CD4-positive, alpha-beta T cell treated with Interleukin-12 subunit alpha and Interleukin-12 subunit beta, for 1 hour (primary cell): Measurements from ENCODE around the gene ADCY5.

ENCODE experiments used
- DNase-seq: peaks from one replicate; pipeline ENCODE4 v3.0.0-alpha.2; 2020

Gene ADCY5

DNA sequence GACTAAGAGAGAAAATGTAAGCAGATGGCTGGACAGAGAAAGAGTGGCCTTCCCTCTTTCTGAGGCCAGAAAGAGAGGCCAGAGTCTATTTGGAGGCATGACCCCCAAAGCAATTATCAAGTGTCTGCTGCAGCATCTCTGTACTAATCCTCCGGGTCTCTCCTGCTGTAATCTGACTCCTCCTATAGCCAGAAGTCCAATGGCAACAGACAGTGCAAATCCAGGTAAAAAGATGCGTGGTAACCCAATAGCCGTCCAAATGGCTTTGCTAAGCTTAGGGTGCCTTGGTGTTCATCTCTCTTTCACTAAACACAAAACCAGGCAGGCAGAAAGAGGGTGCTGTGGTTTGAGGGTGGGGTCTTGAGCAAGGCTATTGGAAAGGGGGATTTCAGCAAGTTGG lies 91.6 kb downstream of the ADCY5 start:
- DNase-seq: no peak

DNA sequence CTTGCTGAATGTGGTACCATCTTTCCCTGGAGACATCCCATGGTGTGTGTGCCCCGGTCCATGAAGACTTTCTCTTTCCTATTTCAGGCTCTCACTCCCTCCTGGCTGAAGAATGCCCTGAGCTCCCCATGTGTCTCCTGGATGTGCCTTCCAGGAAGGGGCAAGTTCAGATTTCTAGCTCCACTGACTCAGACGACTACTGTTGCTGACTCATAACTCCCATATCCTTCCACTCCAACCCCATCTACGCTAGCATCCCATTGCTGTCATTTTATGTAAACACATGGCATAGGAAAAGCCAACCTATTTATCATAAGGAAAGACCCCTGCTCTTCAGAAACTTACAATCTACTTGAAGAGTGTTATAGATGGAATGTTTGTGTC lies 95.0 kb downstream of the ADCY5 start:
- no peak for DNase-seq

DNA sequence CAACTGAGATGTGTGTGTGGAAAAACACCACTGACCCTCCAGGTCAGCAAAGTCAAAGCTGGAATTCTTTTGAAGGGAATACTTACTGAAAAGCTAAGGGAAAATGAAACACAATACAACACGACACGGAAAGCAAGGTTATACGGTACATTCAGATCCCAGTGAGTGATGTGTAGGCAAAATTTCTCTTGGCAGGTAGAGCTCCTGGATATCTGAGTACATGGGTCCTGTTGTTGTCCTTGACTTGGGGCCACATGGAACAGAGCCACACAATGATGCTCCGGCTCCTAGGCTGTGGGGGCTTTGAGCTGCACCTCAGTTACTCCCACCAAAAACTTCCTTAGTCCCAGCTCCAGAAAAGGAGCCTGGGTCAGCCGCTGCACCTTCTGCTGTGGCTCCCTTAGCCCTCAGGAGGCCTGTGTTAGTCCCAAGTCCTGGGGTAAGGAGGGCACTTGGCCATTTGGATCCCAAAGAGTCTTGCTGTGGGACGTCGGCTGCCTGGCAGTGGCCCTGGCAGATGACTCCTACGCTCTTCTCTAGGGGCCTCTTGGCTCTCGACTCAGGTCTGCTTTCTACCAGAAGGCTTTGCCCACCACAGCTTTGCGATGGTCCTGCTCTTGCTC lies 95.6 kb downstream of the ADCY5 start:
- no peak for DNase-seq

DNA sequence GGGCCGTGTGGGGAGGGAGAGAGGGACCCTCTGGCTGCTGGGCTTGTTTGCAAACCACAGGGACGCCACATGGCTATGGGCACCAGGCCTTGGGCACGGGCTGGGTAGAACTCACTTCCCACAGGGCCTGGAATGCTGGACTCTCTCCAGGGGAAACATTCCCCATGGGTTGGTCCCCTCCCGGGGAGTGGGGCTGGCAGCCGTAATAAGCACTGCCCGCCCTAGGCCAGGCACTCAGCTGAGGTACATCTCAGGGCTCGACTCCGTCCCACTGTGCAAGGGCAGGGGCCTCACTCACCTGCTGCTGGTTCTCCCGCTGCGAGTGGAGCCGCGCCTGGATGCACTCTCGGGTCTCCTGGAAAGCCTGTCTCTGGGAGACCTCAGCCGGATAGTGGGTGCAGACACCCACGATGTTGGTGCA lies 96.7 kb downstream of the ADCY5 start:
- no peak for DNase-seq

DNA sequence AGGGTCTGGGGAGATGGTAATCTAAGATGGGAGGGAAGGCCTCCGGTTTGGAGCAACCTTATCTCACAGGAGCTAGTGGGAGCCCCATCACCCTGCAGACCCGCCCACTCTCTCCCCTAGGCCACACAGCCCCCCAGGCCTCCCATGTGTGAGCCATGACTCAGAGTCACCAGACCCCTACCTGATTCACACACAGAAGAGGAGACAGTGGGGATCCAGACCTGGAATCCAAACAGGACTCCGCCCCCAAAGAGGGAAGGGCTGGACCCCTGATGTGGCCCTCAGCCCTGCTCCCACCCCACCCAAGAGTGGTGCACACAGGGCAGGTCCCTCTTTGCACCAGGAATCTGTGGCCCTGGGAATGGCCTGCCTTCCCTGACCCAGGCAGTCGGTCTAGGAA lies 97.4 kb downstream of the ADCY5 start:
- DNase-seq: no peak

DNA sequence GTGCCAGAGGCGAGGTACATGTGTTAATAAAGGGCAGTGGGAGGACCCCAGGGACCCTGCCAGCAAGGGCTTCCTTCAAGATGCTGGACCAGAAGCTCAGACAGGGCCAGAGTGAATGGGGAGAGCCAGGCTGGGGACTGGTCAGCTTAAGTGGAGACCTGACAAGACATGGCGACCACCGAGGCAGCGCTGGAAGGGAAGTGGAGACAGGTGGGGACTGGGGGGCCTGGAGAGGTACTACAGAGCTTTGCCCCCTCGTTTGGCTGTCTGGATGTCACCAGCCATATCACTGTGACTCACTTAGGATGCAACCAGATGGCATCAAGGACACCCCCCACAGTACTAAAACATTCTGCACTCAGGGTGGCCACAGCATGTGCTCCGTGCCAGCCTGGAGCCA lies 97.9 kb downstream of the ADCY5 start:
- DNase-seq: no peak

DNA sequence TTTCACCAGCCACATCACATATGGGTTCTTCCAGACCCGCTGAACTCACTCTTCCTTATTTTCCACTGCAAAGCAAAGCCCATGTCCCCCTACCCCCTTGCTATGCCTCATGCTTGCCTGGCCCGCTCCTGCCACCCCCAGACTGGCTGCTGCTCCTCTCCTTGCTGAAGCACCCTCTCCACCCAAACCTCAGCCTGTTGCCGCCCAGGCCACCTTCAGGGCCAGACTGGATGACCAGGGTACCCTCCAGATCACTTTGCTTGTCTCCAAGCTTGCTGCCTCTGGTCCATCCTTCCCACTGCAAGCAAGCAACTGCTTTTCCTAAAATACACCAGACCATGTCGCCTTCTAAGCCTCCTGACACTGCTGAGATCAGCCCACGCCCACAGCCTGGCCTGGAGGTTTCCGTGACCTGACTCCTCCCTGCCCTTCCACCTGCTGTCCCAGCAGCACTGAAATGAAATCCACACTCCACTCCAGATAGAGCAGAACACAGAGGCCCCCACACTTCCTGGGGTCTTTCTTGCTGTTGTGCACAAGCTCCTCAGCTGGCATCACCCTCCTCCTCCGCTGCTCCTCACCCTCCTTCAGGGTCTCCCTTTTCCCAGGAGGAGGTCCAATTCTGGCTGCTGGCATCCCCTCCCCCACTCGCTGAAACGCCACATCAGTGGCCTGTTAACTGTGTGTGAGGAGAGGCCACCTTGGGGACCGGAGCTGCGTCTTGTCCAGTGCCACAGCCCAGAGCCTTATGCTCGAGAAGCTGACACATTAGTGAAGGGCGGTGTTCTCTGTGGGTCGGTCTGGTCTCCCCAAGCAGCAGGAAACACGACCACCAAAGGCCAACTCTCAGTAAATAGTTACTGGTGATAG lies 99.1 kb downstream of the ADCY5 start:
- DNase-seq: no peak

DNA sequence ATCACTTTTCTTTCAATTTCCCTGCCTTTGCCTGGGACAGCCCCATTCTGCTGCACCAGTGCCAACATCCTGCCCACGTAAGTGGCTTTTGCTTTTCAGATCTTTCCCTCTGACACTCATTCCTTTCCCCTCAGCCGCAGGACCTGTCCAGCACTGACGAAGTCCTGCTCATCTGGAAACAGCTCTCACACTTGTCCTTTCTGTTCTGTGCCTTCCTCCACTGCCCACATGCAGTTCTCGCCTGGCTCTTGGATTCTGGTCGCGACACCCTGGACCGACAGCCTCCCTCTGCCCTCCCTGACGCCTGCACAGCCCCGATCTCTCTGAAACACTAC lies 99.7 kb downstream of the ADCY5 start:
- no peak for DNase-seq

DNA sequence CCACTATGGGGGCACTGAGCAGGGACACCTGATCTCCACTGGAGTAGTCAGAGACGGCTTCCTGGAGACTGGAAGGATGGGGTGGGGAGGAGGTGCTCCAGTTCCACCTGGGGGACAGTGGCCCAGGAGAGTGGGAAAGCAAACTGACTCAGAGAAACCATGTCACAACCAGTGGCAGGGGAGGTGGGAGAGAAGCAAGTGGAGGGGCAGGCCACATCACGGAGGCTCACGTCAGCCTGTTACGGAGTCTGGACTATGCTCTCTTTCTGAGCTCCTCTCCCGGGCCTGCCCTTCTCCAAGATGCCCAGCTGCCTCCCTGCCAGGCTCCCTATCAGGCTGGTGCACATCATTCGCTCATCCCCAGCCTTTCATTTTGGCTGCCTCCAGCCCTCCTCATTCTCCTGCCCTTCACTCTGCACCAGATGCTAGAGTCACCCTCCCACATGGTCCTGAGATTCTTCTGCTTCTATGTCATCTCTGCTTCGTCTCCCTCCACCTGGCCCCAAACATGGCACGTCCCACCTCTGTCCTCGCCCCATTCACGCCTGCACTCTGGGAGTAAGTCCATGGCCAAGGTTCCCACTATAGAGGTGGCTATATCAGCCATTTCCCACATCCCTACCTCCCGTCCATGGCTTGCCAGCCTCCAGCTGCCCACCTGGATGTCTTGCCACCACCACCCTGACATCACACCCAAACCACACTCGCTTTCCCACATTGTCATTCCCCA lies 100.3 kb downstream of the ADCY5 start:
- no peak for DNase-seq

DNA sequence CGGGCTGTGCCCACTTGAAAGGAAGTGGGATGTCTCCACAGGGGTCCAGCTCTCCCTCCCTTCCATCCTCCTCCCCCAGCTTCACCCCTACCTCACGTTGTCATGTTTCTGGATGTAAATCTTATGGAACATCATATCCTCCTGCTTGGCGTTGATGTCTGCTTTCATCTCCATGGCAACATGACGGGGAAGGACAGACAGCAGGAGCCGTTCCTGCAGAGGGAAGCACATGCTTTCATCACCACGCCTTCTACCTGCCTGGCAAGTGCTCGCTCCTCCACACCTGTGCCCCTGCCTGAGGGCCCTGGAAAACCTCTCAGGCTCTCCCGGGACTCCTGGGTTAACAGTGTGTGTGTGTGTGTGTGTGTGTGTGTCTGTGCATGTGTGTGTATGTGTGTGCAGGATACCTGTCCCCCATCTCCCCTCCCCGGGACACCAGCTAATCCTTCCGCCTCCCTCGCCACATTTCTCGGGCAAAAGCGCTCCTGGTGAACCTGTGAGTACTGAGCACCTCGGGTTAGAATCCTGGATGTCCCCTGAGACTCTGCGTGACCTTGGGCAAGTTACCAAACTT lies 101.1 kb downstream of the ADCY5 start:
- DNase-seq: no peak

DNA sequence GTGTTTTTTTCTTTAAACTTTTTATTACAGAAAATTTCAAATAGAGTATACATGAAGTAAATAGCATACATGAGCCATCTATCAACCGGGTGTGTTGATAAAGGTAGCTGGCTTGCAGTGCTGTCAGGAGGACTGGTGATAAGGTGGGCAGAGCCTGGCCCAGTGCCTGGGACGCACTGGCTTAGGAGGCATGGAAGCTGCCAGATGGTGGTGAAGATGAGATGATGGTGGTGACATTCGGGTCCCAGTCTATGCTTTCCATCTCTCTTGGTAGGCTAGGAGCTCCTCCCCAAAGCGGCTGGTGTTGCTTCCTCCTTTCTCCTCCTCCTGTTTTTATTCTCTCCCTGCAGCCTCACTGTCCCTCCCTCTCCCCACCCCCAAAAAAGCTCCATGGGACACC lies 101.7 kb downstream of the ADCY5 start:
- no peak for DNase-seq

DNA sequence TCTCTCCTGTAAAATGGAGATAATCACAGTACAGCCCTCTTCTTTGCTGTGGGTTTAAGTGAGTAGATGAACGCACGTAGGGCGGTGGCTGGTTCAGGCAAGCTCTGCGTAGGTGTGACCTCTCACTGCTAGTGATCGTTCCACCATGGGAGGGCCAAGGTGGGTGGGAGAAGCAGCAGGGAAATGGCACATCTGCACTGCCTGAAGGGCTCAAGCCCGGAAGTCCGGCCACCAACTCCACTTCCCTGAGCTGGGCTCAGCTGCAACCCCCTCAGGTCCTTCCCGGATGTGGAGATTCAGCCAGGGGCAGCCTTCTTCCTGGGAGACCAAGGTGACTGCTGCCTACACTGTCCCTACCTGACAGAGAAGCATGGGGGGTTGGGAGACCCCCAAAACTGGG lies 102.9 kb downstream of the ADCY5 start:
- no peak for DNase-seq

DNA sequence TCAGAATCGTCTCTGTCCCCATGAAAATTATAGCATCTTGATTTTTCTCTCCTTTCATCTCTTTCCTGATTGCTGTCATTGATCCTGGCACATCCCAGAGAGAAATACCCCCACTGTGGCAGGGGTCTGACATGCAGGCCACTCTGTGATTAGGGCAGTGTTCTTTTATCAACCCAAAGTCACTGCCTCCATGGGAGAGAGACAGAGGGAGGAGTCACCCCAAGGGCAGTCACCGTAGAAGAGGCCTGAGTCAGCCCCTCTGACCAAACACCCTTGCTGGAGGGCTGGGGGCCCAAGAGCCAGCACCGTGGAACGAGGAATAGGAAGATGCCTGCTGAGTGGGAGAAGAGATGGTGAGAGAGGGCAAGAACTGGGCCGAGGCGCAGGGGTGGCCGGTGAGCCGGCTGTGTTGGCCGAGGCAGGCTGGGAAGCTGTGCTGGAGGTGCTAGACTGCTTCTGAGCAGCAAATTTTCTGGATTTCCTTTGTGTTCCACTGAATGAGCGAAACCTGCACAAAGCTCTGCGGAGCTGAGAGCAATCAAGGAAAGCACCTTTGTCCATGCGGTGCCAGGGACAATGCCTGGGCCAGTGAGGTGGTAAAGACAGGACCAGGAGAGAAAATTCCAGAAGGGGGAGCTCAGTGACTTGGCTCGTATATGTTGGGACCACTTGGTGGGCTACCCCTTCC lies 103.8 kb downstream of the ADCY5 start:
- DNase-seq: no peak

DNA sequence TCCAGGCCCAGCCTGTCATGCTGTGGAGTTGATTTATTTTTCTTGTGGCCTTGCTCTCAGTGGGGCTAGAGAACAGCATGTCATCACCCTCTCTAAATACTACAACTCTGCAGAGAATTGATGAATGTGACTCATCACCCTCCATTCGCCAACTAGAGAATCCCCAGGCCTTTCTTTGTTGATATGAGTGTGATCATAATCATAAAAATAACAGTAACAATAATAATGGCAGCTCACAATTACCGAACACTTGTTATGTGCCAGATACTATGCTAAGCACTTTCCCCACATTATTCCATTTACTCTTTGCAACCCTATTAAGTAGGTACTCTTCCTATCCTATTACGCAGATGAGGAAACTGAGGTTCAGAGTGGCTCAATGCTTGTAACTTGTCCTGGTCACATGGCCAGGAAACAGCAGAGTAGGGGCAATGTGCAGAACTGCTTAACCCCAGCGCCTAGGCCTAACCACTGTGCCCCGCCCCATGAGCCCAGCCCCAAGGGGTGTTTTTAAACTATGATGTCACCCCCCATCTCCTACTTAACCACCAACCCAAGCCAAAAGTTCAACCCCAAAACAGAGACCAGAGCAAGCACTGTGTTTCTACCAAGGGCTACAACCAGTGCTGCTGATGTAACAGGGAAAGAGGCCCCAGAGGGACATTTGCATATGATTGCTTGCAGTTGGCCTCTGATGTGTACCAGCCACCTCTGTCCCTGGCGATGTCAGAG lies 104.5 kb downstream of the ADCY5 start:
- DNase-seq: no peak

DNA sequence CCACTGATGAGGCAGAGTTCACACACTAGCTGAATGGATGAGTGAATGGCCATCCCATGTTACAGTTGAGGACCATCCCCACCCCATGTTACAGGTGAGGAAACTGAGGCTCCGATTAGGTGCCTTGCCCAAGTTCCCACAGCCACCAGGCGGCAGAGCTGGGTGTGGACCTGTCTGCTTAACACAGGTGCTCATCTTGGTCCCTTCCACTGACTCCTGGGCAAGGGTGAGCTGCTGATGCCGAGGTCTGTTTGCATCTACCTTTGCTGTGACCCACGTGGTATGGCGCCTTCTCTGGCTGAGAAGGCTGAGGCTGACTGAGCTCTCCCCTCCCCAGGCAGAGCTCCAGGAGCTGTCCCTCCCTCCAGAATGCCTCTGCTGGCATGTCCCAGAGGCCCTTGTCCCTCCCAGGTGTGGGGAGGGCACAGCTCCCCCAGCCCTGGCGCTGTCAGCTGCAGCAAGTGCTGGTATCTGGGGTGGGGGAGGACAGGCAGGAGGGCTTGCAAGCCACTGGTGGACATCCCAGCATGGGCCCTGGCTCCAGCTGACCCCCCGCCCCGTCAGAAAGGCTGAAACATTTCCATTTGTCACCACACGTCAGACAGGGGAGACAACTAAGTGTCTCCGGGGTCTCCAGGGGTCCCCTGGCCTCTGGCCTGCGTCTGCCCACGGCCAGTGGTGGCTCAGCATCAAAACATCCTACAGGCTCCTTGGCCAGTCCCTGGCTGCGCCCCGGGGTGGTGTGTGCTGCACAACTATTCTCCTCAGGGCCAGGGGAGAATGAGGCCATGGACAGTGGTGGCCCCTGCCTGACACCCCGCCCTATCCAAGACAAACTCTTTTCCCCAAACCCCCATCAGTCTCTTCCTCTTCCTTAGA lies 105.4 kb downstream of the ADCY5 start:
- no peak for DNase-seq

DNA sequence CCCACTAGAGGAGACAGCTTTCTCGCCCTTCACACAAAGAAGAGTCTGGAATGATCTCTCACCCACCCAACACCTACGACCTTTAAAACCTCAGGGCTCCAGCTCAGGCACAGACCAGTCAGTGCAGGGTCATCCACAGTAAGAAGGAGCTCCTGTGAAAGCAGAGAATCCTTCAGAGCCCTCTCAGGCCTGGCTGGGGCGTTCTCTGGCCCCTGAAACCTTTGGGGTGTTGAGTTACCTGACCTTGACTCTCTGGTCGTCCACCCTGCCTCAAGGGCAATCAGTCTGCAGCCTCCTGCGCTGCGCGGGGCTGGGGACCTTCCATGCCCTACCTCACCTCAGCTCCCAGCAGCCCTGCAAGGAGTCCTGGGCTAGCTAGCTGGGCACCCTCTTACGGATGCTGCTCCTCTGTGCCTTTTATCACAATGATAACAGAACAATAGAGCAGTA lies 106.2 kb downstream of the ADCY5 start:
- DNase-seq: no peak

DNA sequence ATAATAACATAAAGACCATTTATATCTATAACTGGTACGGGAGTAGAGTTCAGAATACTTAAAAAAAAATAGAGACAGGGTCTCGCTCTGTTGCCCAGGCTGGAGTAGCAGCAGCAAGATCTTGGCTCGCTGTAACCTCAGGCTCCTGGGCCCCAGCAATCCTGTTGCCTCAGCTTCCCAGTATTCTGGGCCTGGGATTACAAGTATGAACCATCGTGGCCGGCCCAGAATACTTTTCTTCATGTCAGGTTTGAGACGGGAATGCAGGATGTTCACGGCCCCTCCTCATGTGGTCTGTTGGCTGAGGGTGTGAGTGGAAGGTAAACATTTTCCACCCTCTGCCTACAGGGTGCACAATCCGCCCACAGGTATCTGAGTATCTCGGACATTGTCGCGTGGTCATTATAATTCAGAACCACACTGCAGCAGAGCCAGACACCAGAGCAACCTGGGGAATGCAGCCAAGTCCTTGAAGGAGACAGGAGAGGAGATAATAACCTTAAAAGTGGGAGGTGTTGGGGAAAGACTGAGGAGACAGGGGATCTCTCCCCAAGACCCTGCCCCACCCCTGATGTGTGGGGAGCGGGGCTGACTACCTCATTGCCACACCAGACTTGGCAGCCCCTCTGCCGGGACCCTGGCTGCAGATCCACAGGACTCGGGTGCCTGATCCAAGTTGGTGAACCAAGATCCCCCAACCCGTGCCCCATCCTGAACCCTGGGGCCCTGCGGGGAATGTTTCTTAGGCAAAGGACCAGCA lies 106.8 kb downstream of the ADCY5 start:
- no peak for DNase-seq

DNA sequence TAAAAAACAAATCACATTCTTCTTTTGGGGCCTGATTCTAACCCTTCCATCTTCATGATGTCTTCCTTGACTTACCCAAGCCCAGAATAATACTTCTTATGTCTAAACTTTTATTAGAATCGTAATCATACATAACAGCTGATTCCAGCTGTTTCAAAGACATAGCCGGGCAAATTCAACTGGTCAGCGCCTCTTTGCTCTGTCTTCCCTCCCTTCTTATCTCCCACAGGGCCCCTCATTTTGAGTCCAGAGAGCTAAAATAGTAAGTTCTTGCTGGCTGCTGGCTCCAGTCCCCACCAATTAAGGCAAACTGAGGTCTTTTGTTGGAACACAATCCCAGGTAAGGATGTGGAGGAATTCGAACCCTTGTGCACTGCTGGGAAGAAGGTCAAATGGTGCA lies 108.6 kb downstream of the ADCY5 start:
- no peak for DNase-seq

DNA sequence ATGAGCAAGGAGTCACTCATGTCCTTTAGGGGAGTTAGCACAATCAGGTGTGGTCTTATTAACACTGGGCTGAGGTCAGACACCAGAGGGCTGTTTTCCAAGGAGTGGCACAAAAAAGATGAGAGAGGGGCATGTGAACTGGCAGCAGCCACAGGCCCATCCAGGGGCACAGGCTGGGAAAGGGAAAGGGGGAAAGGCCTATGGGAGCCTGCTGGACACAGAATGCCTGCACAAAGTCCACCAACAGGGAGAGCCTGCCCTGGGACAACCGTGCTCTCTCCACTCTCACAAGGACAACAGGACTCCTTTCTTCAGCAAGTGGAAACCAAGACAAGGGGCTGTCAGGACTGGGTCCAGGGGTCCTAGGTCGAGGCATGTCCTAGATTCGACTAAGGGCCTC lies 109.6 kb downstream of the ADCY5 start:
- DNase-seq: no peak

DNA sequence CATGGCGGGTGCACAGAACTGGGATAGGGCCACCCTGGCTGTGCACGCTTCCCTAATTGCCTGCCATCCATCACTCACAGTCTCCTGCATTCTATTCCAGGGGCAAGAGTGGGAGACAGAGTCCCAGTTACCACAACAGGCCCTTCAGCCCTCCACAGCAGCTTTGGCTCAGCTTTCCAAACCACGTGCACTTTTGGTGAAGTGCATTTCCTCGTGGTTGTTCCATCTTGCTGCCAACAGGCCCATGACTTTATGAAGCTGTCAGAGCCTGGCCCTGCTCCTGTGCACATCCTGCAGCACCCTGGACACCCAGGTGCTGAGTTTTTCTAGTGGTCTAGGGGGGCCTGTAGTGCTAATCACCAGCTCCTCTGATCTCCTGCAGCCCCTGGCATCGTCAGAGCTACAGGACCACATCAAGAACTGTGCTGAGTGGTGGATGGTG lies 110.2 kb downstream of the ADCY5 start:
- DNase-seq: no peak
